GM12878 (cell line): ENCODE measurements around the gene NEAT1. TPM values are rescaled to one million over a fixed set of nuclear protein-coding genes. Genes with fewer than 3 reads are reported as not detected.

Experiments used
- ATF7 ChIP-seq: fragments of 450-650 bp; IDR thresholded peaks from 2 replicates; pipeline ENCODE4 v1.6.1; 2016; ENCODE audit warnings: low read depth, mild to moderate bottlenecking
- BHLHE40 ChIP-seq, 2 experiments: fragments of 450-650 bp in 1 of 2; IDR thresholded peaks; 2 replicates each; pipeline ENCODE4 v1.6.1; 2011 to 2017; ENCODE audit warnings: low read depth in 2 of 2, borderline replicate concordance in 1 of 2, improper control_type of control experiment in 1 of 2, low read length in 1 of 2, mild to moderate bottlenecking in 1 of 2
- CBX3 ChIP-seq: fragments of 200-600 bp; sonication (generic); IDR thresholded peaks from 2 replicates; pipeline ENCODE4 v1.6.1; 2016; ENCODE audit warnings: low read depth, borderline replicate concordance
- CREB1 ChIP-seq: IDR thresholded peaks from 2 replicates; pipeline ENCODE4 v1.6.1; 2012; ENCODE audit warnings: low read depth, mild to moderate bottlenecking, inconsistent platforms
- CREM ChIP-seq: IDR thresholded peaks from 2 replicates; pipeline ENCODE4 v1.6.1; 2014; ENCODE audit warnings: antibody characterized with exemption, low read depth
- DPF2 ChIP-seq: fragments of 450-650 bp; IDR thresholded peaks from 2 replicates; pipeline ENCODE4 v1.6.1; 2017; ENCODE audit warnings: mild to moderate bottlenecking
- EP300 ChIP-seq, 2 experiments: fragments of 150-350 bp in 1 of 2; IDR thresholded peaks; 2 replicates each; pipeline ENCODE4 v1.6.1; 2011 to 2012; ENCODE audit warnings: low read depth in 2 of 2, low read length in 2 of 2, borderline replicate concordance in 1 of 2, improper control_type of control experiment in 1 of 2, inconsistent platforms in 1 of 2; ENCODE audit not compliant: control insufficient read depth in 1 of 2
- FOXM1 ChIP-seq: IDR thresholded peaks from 2 replicates; pipeline ENCODE4 v1.6.1; 2012; ENCODE audit warnings: low read depth, mild to moderate bottlenecking, inconsistent platforms, low read length, moderate library complexity
- IRF3 ChIP-seq: fragments of 450-650 bp; IDR thresholded peaks from 2 replicates; pipeline ENCODE4 v1.6.1; 2014; ENCODE audit warnings: mild to moderate bottlenecking
- MTA2 ChIP-seq: fragments of 450-650 bp; IDR thresholded peaks from 2 replicates; pipeline ENCODE4 v1.6.1; 2016; ENCODE audit warnings: low read depth, mild to moderate bottlenecking, moderate library complexity
- MYC ChIP-seq: IDR thresholded peaks from 2 replicates; pipeline ENCODE4 v1.6.1; 2011; ENCODE audit warnings: mild to moderate bottlenecking, low read length, moderate library complexity, inconsistent platforms; ENCODE audit not compliant: insufficient read depth, insufficient replicate concordance, insufficient read length, severe bottlenecking
- NFIC ChIP-seq: IDR thresholded peaks from 2 replicates; pipeline ENCODE4 v1.6.1; 2012; ENCODE audit warnings: low read depth, mild to moderate bottlenecking, inconsistent platforms, low read length, moderate library complexity
- PAX5 ChIP-seq: IDR thresholded peaks from 2 replicates; pipeline ENCODE4 v1.6.1; 2011; ENCODE audit warnings: low read depth, low read length, borderline replicate concordance
- POLR2AphosphoS5 ChIP-seq: IDR thresholded peaks from 2 replicates; pipeline ENCODE4 v1.6.1; 2011; ENCODE audit warnings: mild to moderate bottlenecking, low read length, inconsistent platforms
- RAD51 ChIP-seq: fragments of 450-650 bp; IDR thresholded peaks from 2 replicates; pipeline ENCODE4 v1.6.1; 2016; ENCODE audit warnings: moderate library complexity, mild to moderate bottlenecking, inconsistent platforms
- RB1 ChIP-seq: fragments of 450-650 bp; formaldehyde crosslinking; IDR thresholded peaks from 2 replicates; pipeline ENCODE4 v1.6.1; 2017; ENCODE audit warnings: mild to moderate bottlenecking, borderline replicate concordance
- SKIL ChIP-seq: fragments of 450-650 bp; IDR thresholded peaks from 2 replicates; pipeline ENCODE4 v1.6.1; 2017; ENCODE audit warnings: mild to moderate bottlenecking, low read depth, inconsistent platforms; ENCODE audit not compliant: poor library complexity, severe bottlenecking
- SMARCA5 ChIP-seq: fragments of 450-650 bp; IDR thresholded peaks from 2 replicates; pipeline ENCODE4 v1.6.1; 2017; ENCODE audit warnings: mild to moderate bottlenecking
- TCF7 ChIP-seq: IDR thresholded peaks from 2 replicates; pipeline ENCODE4 v1.6.1; 2014; ENCODE audit warnings: antibody characterized with exemption, borderline replicate concordance
- ZNF217 ChIP-seq: fragments of 450-650 bp; IDR thresholded peaks from 2 replicates; pipeline ENCODE4 v1.6.1; 2017; ENCODE audit warnings: antibody characterized with exemption, mild to moderate bottlenecking
- ZNF24 ChIP-seq: fragments of 450-650 bp; IDR thresholded peaks from 2 replicates; pipeline ENCODE4 v1.6.1; 2017; ENCODE audit warnings: antibody characterized with exemption, mild to moderate bottlenecking
- ZNF274 ChIP-seq: IDR thresholded peaks from one replicate; pipeline ENCODE4 v1.8.0; 2011; ENCODE audit not compliant: insufficient read length, insufficient read depth
- ZZZ3 ChIP-seq: IDR thresholded peaks from 2 replicates; pipeline ENCODE4 v1.6.1; 2011; ENCODE audit warnings: low read depth; ENCODE audit not compliant: control insufficient read depth, insufficient read length
- polyA plus RNA-seq, 11 experiments: library from polyadenylated mRNA; depleted of rRNA in 4 of 11; unstranded in 6 of 11; stranded (reverse) in 5 of 11; fragments of >200 nt; fragmentation: Nextera tagmentation in 4 of 11; fragmentation: Illumina TruSeq in 1 of 11; extraction: Ambion mirVana in 4 of 11; extraction: Trizol in 1 of 11; gene quantifications; 1 replicate in 1 of 11; 2 replicates in 10 of 11; pipeline versions ENCODE4 v1.2.1 to v1.2.3, GENCODE V29; 2011 to 2016; ENCODE audit warnings: inconsistent platforms in 2 of 11, missing spikeins in 2 of 11, low read depth in 1 of 11
- total RNA-seq, 4 experiments: library from RNA; depleted of rRNA in 3 of 4; stranded (reverse); fragments of >200 nt in 3 of 4; fragmentation: Illumina TruSeq in 1 of 4; extraction: Trizol in 1 of 4; gene quantifications; 2 replicates each; pipeline versions ENCODE4 v1.2.1 to v1.2.3, GENCODE V29; 2013 to 2021
- TF ChIP-seq, protein P1 (sequence below): IDR thresholded peaks from 2 replicates; pipeline ENCODE4 v1.6.1; 2012; ENCODE audit warnings: mild to moderate bottlenecking, low read depth, low read length
- TF ChIP-seq, protein P2 (sequence below): IDR thresholded peaks from 2 replicates; pipeline ENCODE4 v1.6.1; 2012; ENCODE audit warnings: low read depth, low read length, improper control_type of control experiment

The NEAT1 gene
- total and polyA plus RNA-seq, 10 of the 15 experiments (the other 5 are each of a cell fraction or from before 2014, with no cell fraction given): 13.6 to 328 (median 69.4) TPM

GRCh38 chr11:65416341-65416824 lies 6.2 kb upstream of the NEAT1 start (continued):
- TF ChIP-seq ZNF274: no peak
- TF ChIP-seq PAX5: 0 out of 2 replicates have a peak, but pooled peaks have one; percentile 18
- no peak for TF ChIP-seq CREB1
- no peak for TF ChIP-seq ZNF217
- TF ChIP-seq SMARCA5: peak; percentile 92
- TF ChIP-seq CREM: peak; percentile 59
- no peak for TF ChIP-seq MTA2
- TF ChIP-seq MYC: no peak
- TF ChIP-seq EP300 (IDR thresholded peaks at IDR 0.05; ENCODE audit: borderline replicate concordance in 1 of 2, control insufficient read depth in 1 of 2, low read depth in 2 of 2, low read length in 2 of 2): no peak
- 0 out of 2 replicates have a peak, but pooled peaks have one; percentile 26 for TF ChIP-seq DPF2
- peak; percentile 68; the same call in 1 of the 2 replicates for TF ChIP-seq RB1
- no peak for TF ChIP-seq RAD51
- TF ChIP-seq BHLHE40 (IDR thresholded peaks at IDR 0.05; ENCODE audit: borderline replicate concordance in 1 of 2, low read depth in 2 of 2, low read length in 1 of 2): peak in 1 of 2 experiments; percentile 51; a peak in 2 of 4 replicates
- no peak for TF ChIP-seq IRF3
- no peak for TF ChIP-seq POLR2AphosphoS5
- TF ChIP-seq ZNF24: peak; percentile 10; the same call in 1 of the 2 replicates
- TF ChIP-seq, protein P1, sequence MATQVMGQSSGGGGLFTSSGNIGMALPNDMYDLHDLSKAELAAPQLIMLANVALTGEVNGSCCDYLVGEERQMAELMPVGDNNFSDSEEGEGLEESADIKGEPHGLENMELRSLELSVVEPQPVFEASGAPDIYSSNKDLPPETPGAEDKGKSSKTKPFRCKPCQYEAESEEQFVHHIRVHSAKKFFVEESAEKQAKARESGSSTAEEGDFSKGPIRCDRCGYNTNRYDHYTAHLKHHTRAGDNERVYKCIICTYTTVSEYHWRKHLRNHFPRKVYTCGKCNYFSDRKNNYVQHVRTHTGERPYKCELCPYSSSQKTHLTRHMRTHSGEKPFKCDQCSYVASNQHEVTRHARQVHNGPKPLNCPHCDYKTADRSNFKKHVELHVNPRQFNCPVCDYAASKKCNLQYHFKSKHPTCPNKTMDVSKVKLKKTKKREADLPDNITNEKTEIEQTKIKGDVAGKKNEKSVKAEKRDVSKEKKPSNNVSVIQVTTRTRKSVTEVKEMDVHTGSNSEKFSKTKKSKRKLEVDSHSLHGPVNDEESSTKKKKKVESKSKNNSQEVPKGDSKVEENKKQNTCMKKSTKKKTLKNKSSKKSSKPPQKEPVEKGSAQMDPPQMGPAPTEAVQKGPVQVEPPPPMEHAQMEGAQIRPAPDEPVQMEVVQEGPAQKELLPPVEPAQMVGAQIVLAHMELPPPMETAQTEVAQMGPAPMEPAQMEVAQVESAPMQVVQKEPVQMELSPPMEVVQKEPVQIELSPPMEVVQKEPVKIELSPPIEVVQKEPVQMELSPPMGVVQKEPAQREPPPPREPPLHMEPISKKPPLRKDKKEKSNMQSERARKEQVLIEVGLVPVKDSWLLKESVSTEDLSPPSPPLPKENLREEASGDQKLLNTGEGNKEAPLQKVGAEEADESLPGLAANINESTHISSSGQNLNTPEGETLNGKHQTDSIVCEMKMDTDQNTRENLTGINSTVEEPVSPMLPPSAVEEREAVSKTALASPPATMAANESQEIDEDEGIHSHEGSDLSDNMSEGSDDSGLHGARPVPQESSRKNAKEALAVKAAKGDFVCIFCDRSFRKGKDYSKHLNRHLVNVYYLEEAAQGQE: no peak
- no peak for TF ChIP-seq SKIL
- TF ChIP-seq ZZZ3: no peak
- no peak; the same call in 1 of the 2 replicates for TF ChIP-seq ATF7
- TF ChIP-seq, protein P2, sequence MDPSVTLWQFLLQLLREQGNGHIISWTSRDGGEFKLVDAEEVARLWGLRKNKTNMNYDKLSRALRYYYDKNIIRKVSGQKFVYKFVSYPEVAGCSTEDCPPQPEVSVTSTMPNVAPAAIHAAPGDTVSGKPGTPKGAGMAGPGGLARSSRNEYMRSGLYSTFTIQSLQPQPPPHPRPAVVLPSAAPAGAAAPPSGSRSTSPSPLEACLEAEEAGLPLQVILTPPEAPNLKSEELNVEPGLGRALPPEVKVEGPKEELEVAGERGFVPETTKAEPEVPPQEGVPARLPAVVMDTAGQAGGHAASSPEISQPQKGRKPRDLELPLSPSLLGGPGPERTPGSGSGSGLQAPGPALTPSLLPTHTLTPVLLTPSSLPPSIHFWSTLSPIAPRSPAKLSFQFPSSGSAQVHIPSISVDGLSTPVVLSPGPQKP: no peak
- TF ChIP-seq CBX3: no peak
- TF ChIP-seq NFIC: no peak
- no peak for TF ChIP-seq TCF7
- no peak for TF ChIP-seq FOXM1
